ENCODE measurements around the gene NPHS2.

The NPHS2 gene

DNA sequence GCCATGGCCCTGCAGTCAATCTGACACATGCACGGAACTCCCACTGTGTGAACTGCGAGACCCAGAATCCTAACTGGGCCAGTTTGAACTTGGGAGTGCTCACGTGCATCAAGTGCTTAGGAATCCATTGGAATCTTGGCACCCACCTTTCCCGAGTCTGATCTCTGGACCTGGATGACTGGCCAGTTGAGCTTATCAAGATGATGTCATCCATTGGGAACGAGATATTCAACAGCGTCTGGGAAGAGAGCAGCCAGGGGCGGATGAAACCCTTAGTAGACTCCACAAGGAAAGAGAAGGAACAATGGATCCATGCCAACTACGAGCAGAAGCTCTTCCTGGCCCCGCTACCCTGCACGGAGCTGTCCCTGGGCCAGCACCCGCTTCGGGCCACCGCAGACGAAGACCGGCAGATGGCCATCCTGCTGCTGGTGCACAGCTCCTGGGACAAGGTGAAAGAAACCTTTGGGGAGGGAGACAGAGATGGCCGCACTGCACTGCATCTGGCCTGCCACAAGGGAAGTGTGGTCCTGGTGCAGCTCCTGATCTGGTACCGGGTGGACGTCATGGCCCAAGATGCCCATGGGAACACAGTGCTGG is 12.8 kb upstream of the NPHS2 start:
- no peak overlapping the region for H2AFZ ChIP-seq (ENCODE audit: low read length)
- no peak overlapping the region for H3K27ac ChIP-seq (ENCODE audit: low read length)
- DNase-seq: no peak
- no peaks in the 10 kb centered on the region for H3K36me3 ChIP-seq (replicated peaks; ENCODE audit: insufficient read depth, low read length)
- H3K9me3 ChIP-seq (replicated peaks; ENCODE audit: insufficient read depth, low read length): no peaks in the 10 kb centered on the region
- H3F3A ChIP-seq (ENCODE audit: insufficient read depth, low read length): no peaks in the 10 kb centered on the region
- no peak overlapping the region for H3K9ac ChIP-seq (ENCODE audit: low read length)
- no peak overlapping the region for H3K4me2 ChIP-seq (ENCODE audit: low read depth, low read length)
- no peaks in the 10 kb centered on the region for H3K79me2 ChIP-seq (ENCODE audit: low read length)
- no peaks in the 10 kb centered on the region for H3K4me1 ChIP-seq (ENCODE audit: low read length)
- no peak overlapping the region for H3K4me3 ChIP-seq (ENCODE audit: low read length)
- no peaks in the 10 kb centered on the region for H3K27me3 ChIP-seq (replicated peaks; ENCODE audit: insufficient read depth, low read length)
- no peak for TF ChIP-seq EZH2phosphoT487 (IDR thresholded peaks at IDR 0.05; ENCODE audit: low read length)
- no peak for TF ChIP-seq EZH2 (optimal IDR thresholded peaks at IDR 0.05; ENCODE audit: low read depth, low read length)
- TF ChIP-seq, protein P1, sequence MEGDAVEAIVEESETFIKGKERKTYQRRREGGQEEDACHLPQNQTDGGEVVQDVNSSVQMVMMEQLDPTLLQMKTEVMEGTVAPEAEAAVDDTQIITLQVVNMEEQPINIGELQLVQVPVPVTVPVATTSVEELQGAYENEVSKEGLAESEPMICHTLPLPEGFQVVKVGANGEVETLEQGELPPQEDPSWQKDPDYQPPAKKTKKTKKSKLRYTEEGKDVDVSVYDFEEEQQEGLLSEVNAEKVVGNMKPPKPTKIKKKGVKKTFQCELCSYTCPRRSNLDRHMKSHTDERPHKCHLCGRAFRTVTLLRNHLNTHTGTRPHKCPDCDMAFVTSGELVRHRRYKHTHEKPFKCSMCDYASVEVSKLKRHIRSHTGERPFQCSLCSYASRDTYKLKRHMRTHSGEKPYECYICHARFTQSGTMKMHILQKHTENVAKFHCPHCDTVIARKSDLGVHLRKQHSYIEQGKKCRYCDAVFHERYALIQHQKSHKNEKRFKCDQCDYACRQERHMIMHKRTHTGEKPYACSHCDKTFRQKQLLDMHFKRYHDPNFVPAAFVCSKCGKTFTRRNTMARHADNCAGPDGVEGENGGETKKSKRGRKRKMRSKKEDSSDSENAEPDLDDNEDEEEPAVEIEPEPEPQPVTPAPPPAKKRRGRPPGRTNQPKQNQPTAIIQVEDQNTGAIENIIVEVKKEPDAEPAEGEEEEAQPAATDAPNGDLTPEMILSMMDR (IDR thresholded peaks at IDR 0.05; ENCODE audit: low read length): no peak
- no peaks in the 10 kb centered on the region for H4K20me1 ChIP-seq (ENCODE audit: insufficient read depth, low read length)
- no peaks in the 10 kb centered on the region for H3K9me2 ChIP-seq (replicated peaks; ENCODE audit: insufficient read depth, low read length)

GRCh38 chr1:179587336-179587735 is 11.6 kb upstream of the NPHS2 start:
- H3K4me3 ChIP-seq (ENCODE audit: low read length): no peak overlapping the region
- no peaks in the 10 kb centered on the region for H3K27me3 ChIP-seq (replicated peaks; ENCODE audit: insufficient read depth, low read length)
- DNase-seq: no peak
- H3F3A ChIP-seq (ENCODE audit: insufficient read depth, low read length): no peaks in the 10 kb centered on the region
- no peak overlapping the region for H3K4me2 ChIP-seq (ENCODE audit: low read depth, low read length)
- TF ChIP-seq EZH2phosphoT487 (IDR thresholded peaks at IDR 0.05; ENCODE audit: low read length): no peak
- TF ChIP-seq, protein P1 (IDR thresholded peaks at IDR 0.05; ENCODE audit: low read length): no peak
- TF ChIP-seq EZH2 (optimal IDR thresholded peaks at IDR 0.05; ENCODE audit: low read depth, low read length): no peak
- H3K36me3 ChIP-seq (replicated peaks; ENCODE audit: insufficient read depth, low read length): no peaks in the 10 kb centered on the region
- no peaks in the 10 kb centered on the region for H3K9me3 ChIP-seq (replicated peaks; ENCODE audit: insufficient read depth, low read length)
- H3K27ac ChIP-seq (ENCODE audit: low read length): no peak overlapping the region
- H3K79me2 ChIP-seq (ENCODE audit: low read length): no peaks in the 10 kb centered on the region
- H3K9ac ChIP-seq (ENCODE audit: low read length): no peak overlapping the region
- H4K20me1 ChIP-seq (ENCODE audit: insufficient read depth, low read length): no peaks in the 10 kb centered on the region
- H3K9me2 ChIP-seq (replicated peaks; ENCODE audit: insufficient read depth, low read length): no peaks in the 10 kb centered on the region
- no peak overlapping the region for H2AFZ ChIP-seq (ENCODE audit: low read length)
- no peaks in the 10 kb centered on the region for H3K4me1 ChIP-seq (ENCODE audit: low read length)

GRCh38 chr1:179586107-179586823 is 10.5 kb upstream of the NPHS2 start:
- Histone ChIP-seq H3K9ac (ENCODE audit: low read length) (no peak overlapping the region), H3F3A (ENCODE audit: insufficient read depth, low read length) (no peaks in the 10 kb centered on the region), H3K27ac (ENCODE audit: low read length) (no peak overlapping the region), H3K9me2 (replicated peaks; ENCODE audit: insufficient read depth, low read length) (no peaks in the 10 kb centered on the region), H3K27me3 (replicated peaks; ENCODE audit: insufficient read depth, low read length) (no peaks in the 10 kb centered on the region), H3K79me2 (ENCODE audit: low read length) (no peaks in the 10 kb centered on the region), H3K4me2 (ENCODE audit: low read depth, low read length) (peak overlapping the region; percentile 18; the same call in 1 of the 2 replicates), H4K20me1 (ENCODE audit: insufficient read depth, low read length) (no peaks in the 10 kb centered on the region), H3K36me3 (replicated peaks; ENCODE audit: insufficient read depth, low read length) (no peaks in the 10 kb centered on the region), H3K9me3 (replicated peaks; ENCODE audit: insufficient read depth, low read length) (no peaks in the 10 kb centered on the region), H3K4me1 (ENCODE audit: low read length) (no peaks in the 10 kb centered on the region), H3K4me3 (ENCODE audit: low read length) (no peak overlapping the region), H2AFZ (ENCODE audit: low read length) (no peak overlapping the region)
- no peak for TF ChIP-seq EZH2phosphoT487 (IDR thresholded peaks at IDR 0.05; ENCODE audit: low read length)
- TF ChIP-seq, protein P1 (IDR thresholded peaks at IDR 0.05; ENCODE audit: low read length): peak; percentile 31
- no peak for TF ChIP-seq EZH2 (optimal IDR thresholded peaks at IDR 0.05; ENCODE audit: low read depth, low read length)
- peak; percentile 36 for DNase-seq
